ENCODE results near the gene ZDHHC1.
A peak's percentile ranks its signal among the peaks of the same experiment; 100 is the strongest.

Gene ZDHHC1

GRCh38 chr16:67409631-67410030 lies 6.6 kb downstream of the ZDHHC1 start:
- no peak for DNase-seq (ENCODE audit: low read depth in 2 of 2)

DNA sequence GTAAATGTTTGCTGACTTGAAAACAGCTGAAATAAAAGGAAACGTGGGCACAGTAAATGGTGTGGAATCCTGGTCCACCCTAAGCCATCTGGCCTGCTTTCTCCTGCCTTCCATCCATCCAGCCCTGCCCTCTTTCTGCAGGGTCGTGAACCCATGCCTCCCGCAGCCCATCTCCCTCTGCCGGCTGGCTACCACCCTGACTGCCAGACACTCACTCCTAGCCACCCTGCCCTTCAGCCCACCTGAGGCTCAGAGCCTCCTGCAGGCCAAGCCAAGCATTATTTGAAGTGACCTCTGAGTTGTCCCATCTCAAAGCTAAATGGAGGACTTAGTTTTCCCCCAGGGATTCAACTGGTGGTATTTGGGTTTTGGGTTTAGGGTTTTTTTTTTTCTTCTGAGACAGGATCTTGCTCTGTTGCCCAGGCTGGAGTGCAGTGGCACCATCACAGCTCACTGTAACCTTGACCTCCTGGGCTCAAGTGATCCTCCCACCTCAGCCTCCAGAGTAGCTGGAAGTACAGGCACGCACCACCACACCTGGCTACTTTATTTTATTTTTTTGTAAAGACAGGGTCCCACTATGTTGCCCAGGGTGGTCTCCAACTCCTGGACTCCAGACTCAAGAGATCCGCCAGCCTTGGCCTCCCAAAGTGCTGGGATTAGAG lies 8.4 kb downstream of the ZDHHC1 start:
- no peak for DNase-seq (ENCODE audit: low read depth in 2 of 2)

DNA sequence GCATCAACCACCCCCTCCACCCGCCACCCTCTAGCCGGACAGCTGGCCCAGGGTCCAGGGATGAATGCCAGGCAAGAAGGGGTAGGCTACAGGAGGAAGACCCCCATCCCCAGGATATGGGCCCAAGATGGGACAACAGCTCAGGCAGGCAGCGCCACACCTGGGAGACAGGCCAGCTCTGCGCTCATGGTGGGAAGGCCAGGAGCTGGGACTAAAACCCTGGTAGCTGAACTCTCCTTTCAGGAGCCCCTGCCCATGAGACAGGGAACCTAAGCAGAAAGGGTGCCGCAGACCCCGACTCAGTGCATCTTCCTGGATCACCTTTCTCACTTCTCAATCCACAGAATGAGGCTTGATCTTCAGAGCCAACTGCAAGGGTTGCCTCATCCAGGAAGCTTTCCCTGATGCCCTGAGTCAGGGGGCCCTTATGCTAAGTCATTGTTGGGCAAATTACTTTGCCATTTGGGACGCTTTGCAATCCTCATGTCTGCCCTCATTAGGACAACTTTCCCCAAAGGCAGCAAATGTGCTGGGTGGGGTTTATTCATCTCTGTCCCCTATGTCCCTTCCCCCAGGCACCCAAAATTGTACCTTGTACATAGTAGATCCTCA lies 9.0 kb downstream of the ZDHHC1 start:
- DNase-seq (ENCODE audit: low read depth in 2 of 2), result no peak

- no peak for DNase-seq (ENCODE audit: low read depth in 2 of 2)
Observed at GRCh38 chr16:67406111-67406971, 9.9 kb downstream of the ZDHHC1 start.

GRCh38 chr16:67405336-67405735 lies 10.9 kb downstream of the ZDHHC1 start:
- no peak for DNase-seq (ENCODE audit: low read depth in 2 of 2)

DNA sequence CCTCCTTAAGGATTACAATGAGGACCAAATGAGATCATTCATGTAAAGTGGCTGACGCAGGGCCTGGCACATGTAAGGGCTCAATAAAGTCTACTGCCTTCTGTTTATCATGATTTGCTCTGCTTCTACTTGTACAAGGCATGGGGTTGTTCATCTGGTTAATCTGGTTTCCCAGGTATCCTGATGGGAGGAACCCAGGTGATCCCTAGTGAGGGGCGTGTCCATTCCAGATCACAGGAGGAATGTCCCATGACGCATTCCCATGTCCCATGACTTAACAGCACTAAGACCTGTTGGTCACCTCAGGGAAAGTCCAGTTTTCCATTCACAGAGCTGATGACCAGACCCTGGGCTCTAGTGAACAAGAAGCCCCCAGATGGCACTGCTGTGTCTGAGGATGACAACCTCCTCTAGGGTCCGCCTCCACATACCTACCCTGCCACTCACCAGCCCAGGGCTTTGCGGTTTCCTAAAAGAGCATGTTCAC lies 11.5 kb downstream of the ZDHHC1 start:
- no peak for DNase-seq (ENCODE audit: low read depth in 2 of 2)

DNA sequence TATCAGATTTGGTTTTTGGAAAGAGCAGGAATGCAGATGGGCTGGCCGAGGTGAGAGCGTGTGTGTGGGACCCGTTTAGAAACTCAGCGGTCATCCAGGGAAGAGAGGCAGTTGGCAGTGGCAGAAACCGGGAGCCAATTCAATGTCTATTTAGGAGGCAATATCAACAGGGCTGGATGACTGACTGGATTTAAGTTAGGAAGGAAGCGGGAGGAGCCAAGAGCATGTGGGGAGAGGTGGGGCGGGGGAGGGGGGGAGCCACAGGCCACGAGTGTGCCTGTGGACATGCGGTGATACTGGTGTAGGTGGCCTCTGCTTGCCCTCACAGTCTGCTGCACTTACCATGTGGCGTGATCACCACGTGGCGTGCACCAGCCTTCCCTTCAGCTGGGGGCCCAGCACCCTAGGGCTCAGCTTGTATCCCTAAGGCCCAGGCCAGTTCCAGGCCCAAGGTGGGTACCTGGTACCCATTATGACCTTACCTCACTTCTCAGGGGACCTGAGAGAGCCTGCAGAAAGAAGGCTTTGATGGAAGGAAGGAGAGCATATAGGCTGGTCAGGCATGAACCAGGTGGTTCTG lies 12.2 kb downstream of the ZDHHC1 start:
- DNase-seq (ENCODE audit: low read depth in 2 of 2), result no peak

- no peak for DNase-seq (ENCODE audit: low read depth in 2 of 2)
Observed at GRCh38 chr16:67400901-67401300, 15.4 kb downstream of the ZDHHC1 start.

GRCh38 chr16:67399749-67400704 lies 16.2 kb downstream of the ZDHHC1 start:
- DNase-seq (ENCODE audit: low read depth in 2 of 2), result no peak

- peak in 1 of 2 donors; percentile 42 for DNase-seq (ENCODE audit: low read depth in 2 of 2)
Observed at GRCh38 chr16:67399218-67399733, 17.0 kb downstream of the ZDHHC1 start.

GRCh38 chr16:67398546-67399217 lies 17.6 kb downstream of the ZDHHC1 start:
- no peak for DNase-seq (ENCODE audit: low read depth in 2 of 2)

- no peak for DNase-seq (ENCODE audit: low read depth in 2 of 2)
Observed at GRCh38 chr16:67397812-67398545, 18.3 kb downstream of the ZDHHC1 start.

- DNase-seq (ENCODE audit: low read depth in 2 of 2), result no peak
Observed at GRCh38 chr16:67397036-67397801, 19.1 kb downstream of the ZDHHC1 start.

GRCh38 chr16:67396159-67397035 lies 19.9 kb downstream of the ZDHHC1 start:
- no peak for DNase-seq (ENCODE audit: low read depth in 2 of 2)

- DNase-seq (ENCODE audit: low read depth in 2 of 2), result no peak
Observed at GRCh38 chr16:67395458-67396158, 20.7 kb downstream of the ZDHHC1 start.

- no peak for DNase-seq (ENCODE audit: low read depth in 2 of 2)
Observed at GRCh38 chr16:67395105-67395457, 21.2 kb downstream of the ZDHHC1 start.

Data from stimulated activated CD4-positive, alpha-beta T cell treated with anti-CD3 and anti-CD28 coated beads, Interleukin-15, amount 100 ng/mL, for 48 hours (primary cell).